ENCODE results near the gene CDC14A. TPM values are rescaled to one million over a fixed set of nuclear protein-coding genes. Genes with fewer than 3 reads are reported as not detected.
"Not testable (repeated sequence)": the region's sequence is repeated elsewhere in the genome, so short reads cannot be mapped to it uniquely, and the experiment has no call there.

Gene CDC14A
- total and polyA plus RNA-seq, 9 donors: 3.8 to 6.6 (median 4.6) TPM

DNA sequence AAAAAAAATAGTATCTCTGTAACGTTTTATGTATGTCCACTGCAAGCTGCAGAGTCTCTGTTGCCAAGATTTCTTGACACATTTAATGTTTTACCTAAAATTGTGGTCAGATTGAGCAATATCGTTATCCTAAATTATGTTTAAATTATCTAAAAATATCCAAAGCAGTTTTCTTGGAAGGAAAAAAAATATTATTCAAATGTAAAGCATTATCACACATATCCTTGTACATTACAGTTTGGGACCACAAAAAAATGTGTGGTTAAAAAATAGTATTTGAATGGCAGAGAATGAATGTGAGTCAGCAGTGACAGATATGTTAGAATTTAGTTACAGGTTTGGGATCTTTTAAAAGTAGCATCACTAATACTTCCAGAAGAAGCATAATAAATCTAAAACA is 21.2 kb upstream of the CDC14A start:
- H3K4me3 ChIP-seq (ENCODE audit: low read length); H3K27ac ChIP-seq (ENCODE audit: low read length); DNase-seq; H3K27me3 ChIP-seq (ENCODE audit: control insufficient read depth, insufficient read depth, low read length); H3K36me3 ChIP-seq (ENCODE audit: control insufficient read depth, insufficient read depth, low read length); H3K4me1 ChIP-seq (ENCODE audit: control insufficient read depth, insufficient read depth, low read length); H3K9me3 ChIP-seq (replicated peaks; ENCODE audit: control insufficient read depth, low read depth, low read length): not testable (repeated sequence)
- no CpG with 5 or more reads among the region's 2 CpGs for WGBS (ENCODE audit: insufficient coverage)

DNA sequence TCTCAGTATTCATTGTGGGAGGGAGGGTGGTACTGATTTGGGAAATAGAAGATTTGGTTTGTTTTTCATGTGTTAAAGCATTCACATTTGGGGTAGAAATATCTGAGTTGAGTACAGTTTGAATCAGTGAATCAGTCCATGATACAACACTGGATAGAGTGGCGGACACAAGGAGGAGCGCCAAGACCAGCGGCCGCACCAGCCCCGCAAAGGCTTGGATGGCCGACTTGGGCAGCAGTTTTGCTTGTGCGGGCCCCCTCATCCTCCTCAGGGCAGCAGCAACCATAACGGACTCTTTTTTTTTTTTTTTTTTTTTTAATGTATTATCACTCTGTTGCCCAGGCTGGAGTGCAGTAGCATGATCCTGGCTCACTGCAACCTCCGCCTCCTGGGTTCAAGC is 20.0 kb upstream of the CDC14A start:
- 89% methylated on average over 7 of the region's 9 CpGs for WGBS (ENCODE audit: insufficient coverage)
- H3K4me1 ChIP-seq (ENCODE audit: control insufficient read depth, insufficient read depth, low read length): no peaks in the 10 kb centered on the region

DNA sequence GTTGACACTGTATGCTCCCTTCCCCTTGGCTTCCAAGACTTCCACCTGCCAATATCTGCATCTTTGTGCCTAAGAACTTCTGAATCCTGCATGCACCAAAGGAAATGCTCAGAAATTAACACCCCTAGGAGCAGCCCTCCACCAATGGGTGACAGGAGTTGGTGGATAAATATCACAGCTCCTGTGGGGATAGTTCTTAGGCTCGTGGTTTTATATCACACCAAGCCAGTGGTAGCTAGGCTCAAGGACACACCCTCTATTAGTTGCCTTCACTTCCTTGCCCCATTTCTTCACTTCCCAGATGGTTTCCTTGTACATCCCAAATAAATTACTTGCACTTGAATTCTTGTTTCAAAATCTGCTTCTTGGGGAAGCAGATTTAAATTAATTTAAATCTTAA is 16.9 kb upstream of the CDC14A start:
- no peaks in the 10 kb centered on the region for H3K36me3 ChIP-seq (ENCODE audit: control insufficient read depth, insufficient read depth, low read length)
- DNase-seq: no peak
- no peak overlapping the region for H3K27ac ChIP-seq (ENCODE audit: low read length)
- no peaks in the 10 kb centered on the region for H3K4me1 ChIP-seq (ENCODE audit: control insufficient read depth, insufficient read depth, low read length)
- H3K4me3 ChIP-seq (ENCODE audit: low read length): no peak overlapping the region
- no peaks in the 10 kb centered on the region for H3K9me3 ChIP-seq (replicated peaks; ENCODE audit: control insufficient read depth, low read depth, low read length)
- H3K27me3 ChIP-seq (ENCODE audit: control insufficient read depth, insufficient read depth, low read length): no peaks in the 10 kb centered on the region
- no CpG with 5 or more reads among the region's 1 CpG for WGBS (ENCODE audit: insufficient coverage)

More for the DNA sequence above, 20.0 kb upstream of the CDC14A start:
- no peak overlapping the region for H3K27ac ChIP-seq (ENCODE audit: low read length)
- H3K27me3 ChIP-seq (ENCODE audit: control insufficient read depth, insufficient read depth, low read length): no peaks in the 10 kb centered on the region
- DNase-seq: no peak
- no peaks in the 10 kb centered on the region for H3K9me3 ChIP-seq (replicated peaks; ENCODE audit: control insufficient read depth, low read depth, low read length)
- H3K36me3 ChIP-seq (ENCODE audit: control insufficient read depth, insufficient read depth, low read length): no peaks in the 10 kb centered on the region
- H3K4me3 ChIP-seq (ENCODE audit: low read length): no peak overlapping the region

DNA sequence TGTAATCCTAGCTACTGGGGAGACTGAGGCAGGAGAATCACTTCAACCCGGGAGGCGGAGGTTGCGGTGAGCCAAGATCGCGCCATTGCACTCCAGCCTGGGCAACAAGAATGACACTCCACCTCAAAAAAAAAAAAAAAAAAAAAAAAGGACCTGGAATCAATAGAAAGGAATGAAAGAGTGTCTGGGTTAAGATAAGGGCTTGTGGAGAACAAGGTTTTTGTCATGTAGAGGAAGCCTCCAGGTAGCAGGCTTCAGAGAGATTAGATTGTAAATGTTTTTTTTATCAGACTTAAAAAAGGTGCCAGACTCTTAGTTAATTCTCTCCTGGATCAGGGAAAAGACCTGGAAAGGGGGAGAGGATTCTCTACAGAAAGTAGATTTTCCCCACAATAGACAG is 14.4 kb upstream of the CDC14A start:
- not testable (repeated sequence) for DNase-seq; H3K4me3 ChIP-seq (ENCODE audit: low read length); H3K27me3 ChIP-seq (ENCODE audit: control insufficient read depth, insufficient read depth, low read length); H3K36me3 ChIP-seq (ENCODE audit: control insufficient read depth, insufficient read depth, low read length); H3K4me1 ChIP-seq (ENCODE audit: control insufficient read depth, insufficient read depth, low read length); H3K9me3 ChIP-seq (replicated peaks; ENCODE audit: control insufficient read depth, low read depth, low read length); H3K27ac ChIP-seq (ENCODE audit: low read length)
- no CpG with 5 or more reads among the region's 5 CpGs for WGBS (ENCODE audit: insufficient coverage)

DNA sequence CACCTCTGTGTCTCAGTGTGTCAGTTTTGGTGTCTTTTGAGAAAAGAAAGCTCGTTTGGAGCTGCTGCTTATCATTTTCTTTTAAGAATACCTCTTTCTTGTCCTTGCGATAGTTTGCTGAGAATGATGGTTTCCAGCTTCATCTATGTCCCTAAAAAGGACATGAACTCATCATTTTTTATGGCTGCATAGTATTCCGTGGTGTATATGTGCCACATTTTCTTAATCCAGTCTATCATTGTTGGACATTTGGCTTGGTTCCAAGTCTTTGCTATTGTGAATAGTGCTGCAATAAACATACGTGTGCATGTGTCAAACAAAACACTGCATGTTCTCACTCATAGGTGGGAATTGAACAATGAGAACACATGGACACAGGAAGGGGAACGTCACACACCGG is 12.6 kb upstream of the CDC14A start:
- DNase-seq; H3K9me3 ChIP-seq (replicated peaks; ENCODE audit: control insufficient read depth, low read depth, low read length); H3K36me3 ChIP-seq (ENCODE audit: control insufficient read depth, insufficient read depth, low read length); H3K4me3 ChIP-seq (ENCODE audit: low read length); H3K27me3 ChIP-seq (ENCODE audit: control insufficient read depth, insufficient read depth, low read length); H3K27ac ChIP-seq (ENCODE audit: low read length); H3K4me1 ChIP-seq (ENCODE audit: control insufficient read depth, insufficient read depth, low read length): not testable (repeated sequence)
- WGBS (ENCODE audit: insufficient coverage): no CpG with 5 or more reads among the region's 6 CpGs

DNA sequence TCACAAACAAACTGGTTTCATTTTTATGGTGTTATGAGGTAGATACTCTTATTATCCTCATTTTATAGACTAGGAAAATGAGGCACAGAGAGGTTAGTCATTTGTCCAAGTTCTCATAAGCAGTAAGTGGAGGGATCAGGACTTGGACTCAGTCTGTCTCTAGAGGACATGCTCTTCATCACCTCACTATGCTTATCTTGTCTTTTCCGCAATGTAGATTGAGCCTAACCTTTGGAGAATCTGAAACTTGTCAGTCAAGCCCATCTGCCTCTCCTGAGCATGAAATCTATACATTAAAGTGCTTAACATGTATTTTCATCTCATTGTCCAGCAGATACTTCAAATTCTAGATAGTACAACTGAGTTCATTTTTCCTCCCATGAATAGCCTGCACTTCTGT is 11.8 kb upstream of the CDC14A start:
- H3K4me3 ChIP-seq (ENCODE audit: low read length): no peak overlapping the region
- DNase-seq: no peak

DNA sequence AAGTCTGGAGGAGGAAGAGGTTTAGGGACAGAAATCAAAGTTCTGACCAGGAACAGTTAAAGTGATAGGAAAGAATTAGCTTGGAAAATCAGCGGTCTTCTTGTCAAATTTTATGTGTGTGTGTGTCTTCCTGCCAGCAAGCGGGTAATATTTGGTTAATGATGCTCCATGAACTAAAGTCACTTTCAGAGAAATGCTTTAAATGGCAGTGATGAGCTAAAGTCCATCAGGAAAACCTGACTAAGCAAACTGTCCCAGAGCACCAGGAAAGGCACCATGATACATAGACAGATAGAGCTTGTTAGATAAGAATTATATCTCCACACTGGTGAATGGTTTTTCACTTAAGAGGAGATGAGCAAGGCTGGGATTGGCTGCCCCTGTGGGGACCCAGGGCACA is 10.0 kb upstream of the CDC14A start:
- Histone ChIP-seq H3K27ac (ENCODE audit: low read length) (no peak overlapping the region), H3K4me1 (ENCODE audit: control insufficient read depth, insufficient read depth, low read length) (no peaks in the 10 kb centered on the region), H3K27me3 (ENCODE audit: control insufficient read depth, insufficient read depth, low read length) (no peaks in the 10 kb centered on the region), H3K36me3 (ENCODE audit: control insufficient read depth, insufficient read depth, low read length) (no peaks in the 10 kb centered on the region), H3K9me3 (replicated peaks; ENCODE audit: control insufficient read depth, low read depth, low read length) (no peaks in the 10 kb centered on the region), H3K4me3 (ENCODE audit: low read length) (no peak overlapping the region)
- DNase-seq: no peak
- WGBS (ENCODE audit: insufficient coverage): 63% methylated on average over 1 of the region's 2 CpGs

More for the DNA sequence above, 11.8 kb upstream of the CDC14A start:
- no peak overlapping the region for H3K27ac ChIP-seq (ENCODE audit: low read length)
- H3K9me3 ChIP-seq (replicated peaks; ENCODE audit: control insufficient read depth, low read depth, low read length): no peaks in the 10 kb centered on the region
- no peaks in the 10 kb centered on the region for H3K36me3 ChIP-seq (ENCODE audit: control insufficient read depth, insufficient read depth, low read length)
- H3K27me3 ChIP-seq (ENCODE audit: control insufficient read depth, insufficient read depth, low read length): no peaks in the 10 kb centered on the region
- 78% methylated on average over 1 of the region's 1 CpG for WGBS (ENCODE audit: insufficient coverage)
- H3K4me1 ChIP-seq (ENCODE audit: control insufficient read depth, insufficient read depth, low read length): no peaks in the 10 kb centered on the region

DNA sequence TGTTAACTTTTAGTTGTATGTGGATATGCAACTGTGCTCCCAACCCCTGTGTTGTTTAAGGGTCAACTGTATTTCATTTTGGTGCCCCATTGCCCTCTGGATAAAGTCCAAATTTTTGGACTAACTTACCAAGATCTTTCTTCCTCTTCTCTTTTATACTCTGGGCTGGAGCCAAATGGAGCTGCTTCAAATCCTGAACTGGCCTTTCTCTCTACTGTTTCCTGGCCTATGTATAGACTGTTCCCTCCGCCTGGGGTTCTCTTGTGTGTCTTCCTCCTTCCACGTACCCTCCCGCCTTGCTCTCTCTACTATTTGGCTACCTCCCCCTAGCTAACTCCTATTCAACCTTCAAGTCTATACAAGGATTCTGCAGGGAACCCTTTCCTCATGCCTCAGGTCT is 8.4 kb upstream of the CDC14A start:
- 51% methylated on average over 3 of the region's 3 CpGs for WGBS (ENCODE audit: insufficient coverage)

DNA sequence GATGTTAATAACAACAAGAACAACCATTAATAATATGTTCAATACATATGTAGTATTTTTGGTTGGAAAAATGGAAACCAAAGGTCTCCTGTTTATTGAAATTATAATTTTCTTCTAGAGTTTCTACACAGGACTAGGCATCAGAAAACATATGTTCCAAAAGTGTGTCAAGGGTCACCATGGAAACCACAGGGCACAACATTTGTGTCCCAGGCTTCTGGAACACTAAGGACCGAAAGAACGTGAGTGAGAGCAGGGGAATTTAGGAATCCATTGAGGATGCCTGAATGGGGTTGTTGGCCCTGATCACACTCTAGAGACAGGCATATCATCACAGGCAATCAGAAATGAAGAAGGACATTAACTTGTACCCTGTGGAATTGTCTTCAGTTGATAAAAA is 7.5 kb upstream of the CDC14A start:
- Histone ChIP-seq H3K9me3 (replicated peaks; ENCODE audit: control insufficient read depth, low read depth, low read length) (no peaks in the 10 kb centered on the region), H3K27ac (ENCODE audit: low read length) (no peak overlapping the region), H3K4me3 (ENCODE audit: low read length) (no peak overlapping the region), H3K36me3 (ENCODE audit: control insufficient read depth, insufficient read depth, low read length) (no peaks in the 10 kb centered on the region), H3K4me1 (ENCODE audit: control insufficient read depth, insufficient read depth, low read length) (no peaks in the 10 kb centered on the region), H3K27me3 (ENCODE audit: control insufficient read depth, insufficient read depth, low read length) (no peaks in the 10 kb centered on the region)
- no peak for DNase-seq
- 29% methylated on average over 2 of the region's 2 CpGs for WGBS (ENCODE audit: insufficient coverage)

More for the DNA sequence above, 8.4 kb upstream of the CDC14A start:
- H3K4me1 ChIP-seq (ENCODE audit: control insufficient read depth, insufficient read depth, low read length): no peaks in the 10 kb centered on the region
- peak; percentile 32 for DNase-seq
- H3K4me3 ChIP-seq (ENCODE audit: low read length): no peak overlapping the region
- H3K27me3 ChIP-seq (ENCODE audit: control insufficient read depth, insufficient read depth, low read length): no peaks in the 10 kb centered on the region
- H3K36me3 ChIP-seq (ENCODE audit: control insufficient read depth, insufficient read depth, low read length): no peaks in the 10 kb centered on the region
- H3K27ac ChIP-seq (ENCODE audit: low read length): no peak overlapping the region
- H3K9me3 ChIP-seq (replicated peaks; ENCODE audit: control insufficient read depth, low read depth, low read length): no peaks in the 10 kb centered on the region

DNA sequence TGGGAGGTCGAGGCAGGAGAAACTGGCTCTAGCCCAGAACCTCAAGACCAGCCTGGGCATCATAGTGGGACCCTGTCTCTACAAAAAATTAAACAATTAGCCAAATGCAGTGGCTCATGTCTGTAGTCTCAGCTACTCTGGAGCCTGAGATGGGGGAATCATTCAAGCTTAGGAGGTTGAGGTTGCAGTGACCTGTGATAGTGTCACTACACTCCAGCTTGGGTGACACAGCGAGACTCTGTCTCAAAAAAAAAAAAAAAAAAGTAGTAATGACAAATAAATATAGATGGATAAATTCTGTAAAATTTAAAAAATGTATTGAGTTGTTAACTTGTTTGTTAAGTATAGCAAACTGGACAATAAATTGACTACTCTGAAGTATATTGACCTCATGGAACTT is 5.9 kb upstream of the CDC14A start:
- H3K27me3 ChIP-seq (ENCODE audit: control insufficient read depth, insufficient read depth, low read length): no peaks in the 10 kb centered on the region
- no CpG with 5 or more reads among the region's 2 CpGs for WGBS (ENCODE audit: insufficient coverage)
- no peak overlapping the region for H3K27ac ChIP-seq (ENCODE audit: low read length)
- no peak overlapping the region for H3K4me3 ChIP-seq (ENCODE audit: low read length)
- DNase-seq: no peak
- no peaks in the 10 kb centered on the region for H3K36me3 ChIP-seq (ENCODE audit: control insufficient read depth, insufficient read depth, low read length)
- H3K9me3 ChIP-seq (replicated peaks; ENCODE audit: control insufficient read depth, low read depth, low read length): no peaks in the 10 kb centered on the region
- no peaks in the 10 kb centered on the region for H3K4me1 ChIP-seq (ENCODE audit: control insufficient read depth, insufficient read depth, low read length)

Measured in muscle of leg (tissue), 11 donors.